Loucy (cell line): ENCODE measurements around the gene CHST1.

Experiments
- EZH2phosphoT487 ChIP-seq: fragments of 200-600 bp; IDR thresholded peaks from 2 replicates; pipeline ENCODE4 v1.6.1; 2018; ENCODE audit warnings: antibody characterized with exemption, mild to moderate bottlenecking, moderate library complexity, borderline replicate concordance
- TF ChIP-seq, protein P1 (sequence below): fragments of 200-600 bp; sonication (generic); conservative IDR thresholded peaks from 2 replicates; pipeline ENCODE4 v1.5.1; 2014; ENCODE audit warnings: mild to moderate bottlenecking, antibody characterized with exemption, low read length

DNA sequence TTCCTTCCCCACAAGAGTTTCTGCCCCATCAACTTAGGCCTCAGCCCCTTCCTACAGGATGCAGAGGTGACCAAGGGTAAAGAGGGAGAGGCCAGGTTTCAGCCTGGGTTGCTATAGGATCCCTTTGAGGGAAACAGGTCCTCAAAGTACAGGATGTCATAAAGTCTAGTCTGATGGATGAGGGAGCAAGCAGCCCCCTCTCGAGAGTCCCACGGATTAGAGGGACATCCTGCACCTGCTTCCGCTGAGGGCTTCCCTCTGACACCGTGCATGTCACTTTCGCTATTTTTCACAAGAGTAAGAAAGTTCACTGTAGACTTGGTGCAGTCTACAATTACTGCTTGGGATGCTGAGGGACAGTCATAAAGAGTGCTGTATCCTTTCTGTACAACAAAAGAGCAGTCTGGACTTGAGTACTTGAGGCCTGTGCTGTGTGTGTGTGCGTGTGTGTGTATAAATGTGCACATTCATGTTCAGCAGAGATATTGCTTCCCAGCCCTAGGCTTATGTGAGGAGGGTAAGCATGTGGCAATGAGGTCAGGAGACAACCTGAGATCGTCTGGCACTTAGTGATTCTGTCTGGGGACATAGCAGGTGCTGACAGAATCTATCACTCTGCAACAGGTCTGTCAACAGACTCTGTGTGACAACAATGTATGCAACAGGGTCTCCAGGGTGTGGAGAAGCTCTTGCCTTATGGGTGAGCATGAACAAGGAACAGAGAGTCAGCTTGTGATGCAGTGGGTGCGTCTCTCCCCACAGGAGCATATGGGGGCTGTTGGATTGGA lies 18.0 kb upstream of the CHST1 start:
- TF ChIP-seq, protein P1, sequence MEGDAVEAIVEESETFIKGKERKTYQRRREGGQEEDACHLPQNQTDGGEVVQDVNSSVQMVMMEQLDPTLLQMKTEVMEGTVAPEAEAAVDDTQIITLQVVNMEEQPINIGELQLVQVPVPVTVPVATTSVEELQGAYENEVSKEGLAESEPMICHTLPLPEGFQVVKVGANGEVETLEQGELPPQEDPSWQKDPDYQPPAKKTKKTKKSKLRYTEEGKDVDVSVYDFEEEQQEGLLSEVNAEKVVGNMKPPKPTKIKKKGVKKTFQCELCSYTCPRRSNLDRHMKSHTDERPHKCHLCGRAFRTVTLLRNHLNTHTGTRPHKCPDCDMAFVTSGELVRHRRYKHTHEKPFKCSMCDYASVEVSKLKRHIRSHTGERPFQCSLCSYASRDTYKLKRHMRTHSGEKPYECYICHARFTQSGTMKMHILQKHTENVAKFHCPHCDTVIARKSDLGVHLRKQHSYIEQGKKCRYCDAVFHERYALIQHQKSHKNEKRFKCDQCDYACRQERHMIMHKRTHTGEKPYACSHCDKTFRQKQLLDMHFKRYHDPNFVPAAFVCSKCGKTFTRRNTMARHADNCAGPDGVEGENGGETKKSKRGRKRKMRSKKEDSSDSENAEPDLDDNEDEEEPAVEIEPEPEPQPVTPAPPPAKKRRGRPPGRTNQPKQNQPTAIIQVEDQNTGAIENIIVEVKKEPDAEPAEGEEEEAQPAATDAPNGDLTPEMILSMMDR = no peak
- TF ChIP-seq EZH2phosphoT487 = no peak
